Thyroid gland (tissue), 4 donors: ENCODE measurements around the gene MCF2L.

ENCODE experiments used
- CTCF ChIP-seq, 6 experiments: fragments of 200-600 bp in 3 of 6; fragments of 450-650 bp in 3 of 6; sonication (generic) in 3 of 6; IDR thresholded peaks; one replicate each; pipeline ENCODE4 v1.5.1; 2016 to 2019; ENCODE audit warnings: antibody characterized with exemption in 6 of 6, mild to moderate bottlenecking in 2 of 6, inconsistent platforms in 1 of 6, moderate library complexity in 1 of 6
- POLR2A ChIP-seq, 2 donors: fragments of 450-650 bp; IDR thresholded peaks; one replicate each; pipeline ENCODE4 v1.6.1; 2017; ENCODE audit warnings: antibody characterized with exemption in 2 of 2, mild to moderate bottlenecking in 2 of 2, moderate library complexity in 1 of 2

- no peak for TF ChIP-seq CTCF (IDR thresholded peaks at IDR 0.05)
- no peak for TF ChIP-seq POLR2A (IDR thresholded peaks at IDR 0.05)
These were observed 161.1 kb downstream of the MCF2L start for GRCh38 chr13:113129921-113130750.
